H9 (cell line): ENCODE data around the gene TBC1D28. TPM values are rescaled to one million over a fixed set of nuclear protein-coding genes. Genes with fewer than 3 reads are reported as not detected.
"Not testable (repeated sequence)": the region's sequence is repeated elsewhere in the genome, so short reads cannot be mapped to it uniquely, and the experiment has no call there.

Source experiments
- DNase-seq: peaks from one replicate; pipeline ENCODE4 v3.0.0-alpha.2; 2017
- H2AFZ ChIP-seq: one replicate; pipeline ENCODE4 v1.6.1; 2013; ENCODE audit warnings: mild to moderate bottlenecking, low read length, control low read depth, moderate library complexity
- H2AK5ac ChIP-seq: 2 replicates; pipeline ENCODE4 v1.6.1; 2013; ENCODE audit warnings: low read length, control low read depth, mixed read lengths; ENCODE audit not compliant: insufficient read length
- H2BK120ac ChIP-seq: one replicate; pipeline ENCODE4 v1.6.1; 2013; ENCODE audit warnings: low read depth, mild to moderate bottlenecking, low read length, control low read depth, inconsistent platforms; ENCODE audit not compliant: poor library complexity, severe bottlenecking
- H2BK12ac ChIP-seq: 2 replicates; pipeline ENCODE4 v1.6.1; 2013; ENCODE audit warnings: low read length, control low read depth, mixed read lengths, low read depth; ENCODE audit not compliant: insufficient read length
- H2BK15ac ChIP-seq: 2 replicates; pipeline ENCODE4 v1.6.1; 2013; ENCODE audit warnings: low read depth, low read length, control low read depth
- H2BK20ac ChIP-seq: one replicate; pipeline ENCODE4 v1.6.1; 2013; ENCODE audit warnings: low read depth, mild to moderate bottlenecking, low read length, control low read depth, inconsistent platforms; ENCODE audit not compliant: poor library complexity, severe bottlenecking
- H2BK5ac ChIP-seq: 2 replicates; pipeline ENCODE4 v1.6.1; 2013; ENCODE audit warnings: low read length, control low read depth, mixed read lengths; ENCODE audit not compliant: insufficient read length
- H3K14ac ChIP-seq: 2 replicates; pipeline ENCODE4 v1.6.1; 2013; ENCODE audit warnings: low read length, control low read depth; ENCODE audit not compliant: insufficient read depth
- H3K18ac ChIP-seq: 2 replicates; pipeline ENCODE4 v1.6.1; 2013; ENCODE audit warnings: low read depth, mild to moderate bottlenecking, mixed read lengths, low read length, control low read depth; ENCODE audit not compliant: insufficient read length
- H3K23ac ChIP-seq: 2 replicates; pipeline ENCODE4 v1.6.1; 2013; ENCODE audit warnings: low read length, control low read depth, mixed read lengths, low read depth; ENCODE audit not compliant: insufficient read length
- H3K23me2 ChIP-seq: 2 replicates; pipeline ENCODE4 v1.6.1; 2013; ENCODE audit warnings: low read depth, mild to moderate bottlenecking, mixed read lengths, low read length, control low read depth; ENCODE audit not compliant: insufficient read length, poor library complexity, severe bottlenecking
- H3K27ac ChIP-seq: 2 replicates; pipeline ENCODE4 v1.5.1; 2013; ENCODE audit warnings: low read length, control low read depth, mixed read lengths, low read depth; ENCODE audit not compliant: insufficient read length
- H3K27me3 ChIP-seq: 2 replicates; pipeline ENCODE4 v1.6.1; 2013; ENCODE audit warnings: low read length, control low read depth, inconsistent platforms; ENCODE audit not compliant: insufficient read depth
- H3K4ac ChIP-seq: 2 replicates; pipeline ENCODE4 v1.6.1; 2013; ENCODE audit warnings: low read depth, mild to moderate bottlenecking, control low read depth, inconsistent platforms, low read length, moderate library complexity
- H3K4me1 ChIP-seq: 2 replicates; pipeline ENCODE4 v1.6.1; 2013; ENCODE audit warnings: low read length, control low read depth, inconsistent platforms; ENCODE audit not compliant: insufficient read depth
- H3K4me2 ChIP-seq: 2 replicates; pipeline ENCODE4 v1.6.1; 2013; ENCODE audit warnings: low read length, control low read depth, mixed read lengths; ENCODE audit not compliant: insufficient read length, insufficient read depth
- H3K56ac ChIP-seq: 2 replicates; pipeline ENCODE4 v1.6.1; 2013; ENCODE audit warnings: low read depth, mild to moderate bottlenecking, mixed read lengths, low read length, control low read depth; ENCODE audit not compliant: insufficient read length
- H3K79me1 ChIP-seq: 2 replicates; pipeline ENCODE4 v1.6.1; 2013; ENCODE audit warnings: low read depth, mild to moderate bottlenecking, moderate library complexity, low read length, control low read depth, inconsistent platforms; ENCODE audit not compliant: insufficient read depth, poor library complexity, severe bottlenecking
- H3K79me2 ChIP-seq: 2 replicates; pipeline ENCODE4 v1.6.1; 2013; ENCODE audit warnings: low read length, control low read depth, inconsistent platforms; ENCODE audit not compliant: insufficient read depth
- H3K9ac ChIP-seq: 2 replicates; pipeline ENCODE4 v1.6.1; 2013; ENCODE audit warnings: low read length, control low read depth, mixed read lengths; ENCODE audit not compliant: insufficient read length; ENCODE audit errors: extremely low read depth
- H3K9me3 ChIP-seq: one replicate; pipeline ENCODE4 v1.6.1; 2013; ENCODE audit warnings: low read depth, low read length, inconsistent platforms; ENCODE audit not compliant: control insufficient read depth
- H3T11ph ChIP-seq: one replicate; pipeline ENCODE4 v1.6.1; 2013; ENCODE audit warnings: mild to moderate bottlenecking, low read length, control low read depth, inconsistent platforms
- H4K20me1 ChIP-seq: one replicate; pipeline ENCODE4 v1.6.1; 2013; ENCODE audit not compliant: control insufficient read depth, insufficient read length, insufficient read depth
- H4K5ac ChIP-seq: 2 replicates; pipeline ENCODE4 v1.6.1; 2013; ENCODE audit warnings: low read depth, mild to moderate bottlenecking, mixed read lengths, low read length, control low read depth; ENCODE audit not compliant: insufficient read length
- H4K8ac ChIP-seq: replicated peaks from 2 replicates; pipeline ENCODE4 v1.6.1; 2013; ENCODE audit warnings: low read length, control low read depth, mixed read lengths, low read depth; ENCODE audit not compliant: insufficient read length
- H4K91ac ChIP-seq: 2 replicates; pipeline ENCODE4 v1.6.1; 2013; ENCODE audit warnings: low read depth, mild to moderate bottlenecking, moderate library complexity, mixed read lengths, low read length, control low read depth; ENCODE audit not compliant: insufficient read length
- H3K27ac Mint-ChIP-seq, 3 experiments: 2 replicates in 2 of 3; 3 replicates in 1 of 3; pipeline ENCODE4 v1.8.0; 2020 to 2021; ENCODE audit warnings: mixed read lengths in 3 of 3, mild to moderate bottlenecking in 1 of 3, moderate library complexity in 1 of 3
- H3K27me3 Mint-ChIP-seq: 2 replicates; pipeline ENCODE4 v1.8.0; 2021; ENCODE audit warnings: low read depth, mild to moderate bottlenecking, moderate library complexity, mixed read lengths
- H3K36me3 Mint-ChIP-seq, 3 experiments: 2 replicates in 2 of 3; 3 replicates in 1 of 3; pipeline ENCODE4 v1.8.0; 2020 to 2021; ENCODE audit warnings: low read depth in 3 of 3, mixed read lengths in 3 of 3; ENCODE audit not compliant: insufficient read depth in 1 of 3
- H3K4me1 Mint-ChIP-seq, 2 experiments: 2 replicates each; pipeline ENCODE4 v1.8.0; 2020; ENCODE audit warnings: mixed read lengths in 2 of 2
- H3K4me3 Mint-ChIP-seq, 2 experiments: 2 replicates in 1 of 2; 3 replicates in 1 of 2; pipeline ENCODE4 v1.8.0; 2020 to 2021; ENCODE audit warnings: mild to moderate bottlenecking in 2 of 2, mixed read lengths in 2 of 2, moderate library complexity in 1 of 2
- H3K9me3 Mint-ChIP-seq, 2 experiments: 2 replicates in 1 of 2; 3 replicates in 1 of 2; pipeline ENCODE4 v1.8.0; 2020; ENCODE audit warnings: mild to moderate bottlenecking in 2 of 2, mixed read lengths in 2 of 2, moderate library complexity in 1 of 2
- WGBS: extraction: QIAGEN DNeasy Blood & Tissue Kit; methylation state at CpG from one replicate; pipeline ENCODE4 v1.1.7; 2013; ENCODE audit warnings: missing lambda C conversion rate, low lambda C conversion rate, mixed read lengths; ENCODE audit not compliant: insufficient read length; ENCODE audit errors: extremely low coverage; 5-methylcytosine and 5-hydroxymethylcytosine counted together
- total RNA-seq: library from RNA; stranded (reverse); gene quantifications from 2 replicates; pipeline ENCODE4 v1.2.1, GENCODE V29; 2021

Gene TBC1D28
- total RNA-seq, 1 experiment from 2014 or later = 0.24 TPM

DNA sequence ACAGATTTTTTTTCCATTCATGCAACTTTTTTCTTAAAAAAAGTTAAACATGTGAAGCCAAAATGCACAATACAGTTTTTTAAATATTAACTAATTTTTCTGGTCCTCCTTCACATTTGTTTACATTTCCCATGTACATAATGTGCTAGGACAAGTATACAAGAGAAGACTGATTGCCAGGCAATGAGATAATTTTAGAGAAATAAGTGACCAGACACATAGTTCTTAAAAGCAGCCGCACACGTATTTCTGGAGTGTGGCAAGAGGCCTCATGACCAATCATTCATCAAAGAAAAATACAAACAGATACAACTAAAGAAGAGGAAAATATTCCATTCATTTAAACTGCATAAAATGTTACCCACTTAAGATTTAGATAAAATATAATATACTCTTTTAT lies 22.1 kb upstream of the TBC1D28 start:
- not testable (repeated sequence) for H2AFZ ChIP-seq, H3K79me1 ChIP-seq, H3K4me1 ChIP-seq, H3K27ac Mint-ChIP-seq, H3K9ac ChIP-seq, H2AK5ac ChIP-seq, H4K91ac ChIP-seq, H3K4ac ChIP-seq, DNase-seq, H3K56ac ChIP-seq, H3T11ph ChIP-seq, H3K4me2 ChIP-seq, H4K20me1 ChIP-seq, H2BK15ac ChIP-seq, H3K79me2 ChIP-seq, H4K5ac ChIP-seq, H3K27ac ChIP-seq, H2BK12ac ChIP-seq, H4K8ac ChIP-seq, H3K27me3 Mint-ChIP-seq, H3K14ac ChIP-seq, H2BK20ac ChIP-seq, H3K23me2 ChIP-seq, H3K18ac ChIP-seq, H3K4me3 Mint-ChIP-seq, H3K27me3 ChIP-seq, H3K4me1 Mint-ChIP-seq, H3K23ac ChIP-seq, H2BK120ac ChIP-seq, H2BK5ac ChIP-seq
- H3K9me3 ChIP-seq = peaks cover 19% of the 10 kb centered on the region
- Mint-ChIP-seq H3K9me3 (peaks cover 54 to 60% of the 10 kb centered on the region in 2 experiments), H3K36me3 (peaks cover 36 to 61% (median 49%) of the 10 kb centered on the region in 3 experiments)
- no CpG with 5 or more reads among the region's 2 CpGs for WGBS

DNA sequence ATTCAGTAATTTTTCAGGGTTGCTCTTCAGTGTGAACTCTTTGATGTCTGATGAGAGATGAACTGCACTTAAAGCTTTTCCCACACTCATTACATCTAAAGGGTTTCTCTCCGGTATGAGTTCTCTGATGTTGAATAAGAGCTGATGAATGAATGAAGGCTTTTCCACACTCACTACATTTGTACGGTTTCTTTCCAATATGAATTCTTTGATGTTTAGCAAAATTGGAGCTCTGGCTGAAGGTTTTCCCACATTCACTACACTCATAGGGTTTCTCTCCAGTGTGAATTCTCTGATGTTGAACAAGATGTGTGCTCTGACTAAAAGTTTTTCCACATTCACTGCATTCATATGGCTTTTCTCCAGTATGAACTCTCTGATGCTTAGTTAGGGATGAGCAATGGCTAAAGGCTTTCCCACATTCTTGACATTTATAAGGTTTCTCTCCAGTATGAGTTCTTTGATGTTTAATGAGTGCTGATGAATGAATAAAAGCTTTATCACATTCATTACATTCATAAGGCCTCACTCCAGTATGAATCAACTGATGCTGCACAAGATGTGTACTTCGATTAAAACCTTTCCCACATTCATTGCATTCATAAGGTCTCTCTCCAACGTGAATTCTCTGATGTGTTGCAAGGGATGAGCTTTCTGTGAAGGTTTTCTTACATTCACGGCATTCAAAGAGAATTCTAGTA lies 17.9 kb upstream of the TBC1D28 start:
- not testable (repeated sequence) for H2AFZ ChIP-seq, H3K9ac ChIP-seq, H3K27me3 Mint-ChIP-seq, H3K27me3 ChIP-seq, H3K4me3 Mint-ChIP-seq, H4K20me1 ChIP-seq, H2BK20ac ChIP-seq, H3K23me2 ChIP-seq, H2BK5ac ChIP-seq, DNase-seq, H3K79me2 ChIP-seq, H3T11ph ChIP-seq, H3K4ac ChIP-seq, H3K9me3 ChIP-seq, H3K27ac Mint-ChIP-seq, H2BK12ac ChIP-seq, H3K56ac ChIP-seq, H3K23ac ChIP-seq, H4K5ac ChIP-seq, H4K8ac ChIP-seq, H2BK120ac ChIP-seq, H3K4me2 ChIP-seq, H4K91ac ChIP-seq, H3K79me1 ChIP-seq, H2BK15ac ChIP-seq, H3K27ac ChIP-seq, H2AK5ac ChIP-seq, H3K4me1 ChIP-seq, H3K4me1 Mint-ChIP-seq, H3K18ac ChIP-seq, H3K14ac ChIP-seq
- no CpG with 5 or more reads among the region's 5 CpGs for WGBS
- H3K36me3 Mint-ChIP-seq = peaks cover 8 to 26% (median 15%) of the 10 kb centered on the region in 3 experiments; a peak in 6 of 7 replicates
- peaks cover 38 to 44% of the 10 kb centered on the region in 2 experiments for H3K9me3 Mint-ChIP-seq
